Epithelial cell of proximal tubule (primary cell): ENCODE measurements around the gene INS. TPM values are rescaled to one million over a fixed set of nuclear protein-coding genes. Genes with fewer than 3 reads are reported as not detected.

Experiments
- DNase-seq: peaks from one replicate; pipeline ENCODE4 v3.0.0-alpha.2; 2011; ENCODE audit warnings: low read depth
- H3K4me3 ChIP-seq: 2 replicates; pipeline ENCODE4 v1.5.1; 2011; ENCODE audit warnings: low read depth, mild to moderate bottlenecking, low read length
- total RNA-seq: library from RNA; depleted of rRNA; stranded (reverse); fragments of >200 nt; gene quantifications from 2 replicates; pipeline ENCODE4 v1.2.3, GENCODE V29; 2015
- TF ChIP-seq, protein P1 (sequence below): conservative IDR thresholded peaks from 2 replicates; pipeline ENCODE4 v1.5.1; 2012; ENCODE audit warnings: low read depth, mild to moderate bottlenecking, low read length

INS gene
- total RNA-seq, 1 donor from 2014 or later = not detected

DNA sequence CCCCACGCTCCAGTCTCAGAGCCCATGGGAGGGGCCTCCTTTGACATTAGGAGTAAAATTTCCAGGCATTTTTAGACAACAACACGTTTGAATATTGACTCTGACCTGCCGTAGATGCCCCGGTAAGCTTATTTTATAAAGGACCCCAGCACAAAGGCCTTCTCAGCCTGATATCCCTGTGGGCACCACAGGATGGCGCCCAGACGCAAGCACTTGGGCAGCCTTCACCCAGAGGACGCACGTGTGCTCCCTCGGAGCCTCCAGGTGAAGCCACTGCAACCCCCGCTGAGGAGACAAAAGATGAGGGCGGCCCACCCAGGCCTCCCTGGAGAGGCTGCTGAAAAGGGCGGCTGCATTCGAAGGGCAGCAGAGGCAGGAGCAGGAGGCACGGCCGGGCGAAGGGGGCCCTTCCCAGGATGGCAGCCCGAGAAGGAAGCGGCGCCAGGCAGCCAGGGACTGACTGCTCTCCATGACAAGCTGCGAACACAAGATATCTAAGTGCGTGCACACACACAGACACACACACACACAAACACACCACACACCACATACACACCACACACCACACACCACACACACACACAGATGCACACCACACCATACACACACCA lies 25.8 kb upstream of the INS start:
- no peak overlapping the region for H3K4me3 ChIP-seq
- TF ChIP-seq, protein P1, sequence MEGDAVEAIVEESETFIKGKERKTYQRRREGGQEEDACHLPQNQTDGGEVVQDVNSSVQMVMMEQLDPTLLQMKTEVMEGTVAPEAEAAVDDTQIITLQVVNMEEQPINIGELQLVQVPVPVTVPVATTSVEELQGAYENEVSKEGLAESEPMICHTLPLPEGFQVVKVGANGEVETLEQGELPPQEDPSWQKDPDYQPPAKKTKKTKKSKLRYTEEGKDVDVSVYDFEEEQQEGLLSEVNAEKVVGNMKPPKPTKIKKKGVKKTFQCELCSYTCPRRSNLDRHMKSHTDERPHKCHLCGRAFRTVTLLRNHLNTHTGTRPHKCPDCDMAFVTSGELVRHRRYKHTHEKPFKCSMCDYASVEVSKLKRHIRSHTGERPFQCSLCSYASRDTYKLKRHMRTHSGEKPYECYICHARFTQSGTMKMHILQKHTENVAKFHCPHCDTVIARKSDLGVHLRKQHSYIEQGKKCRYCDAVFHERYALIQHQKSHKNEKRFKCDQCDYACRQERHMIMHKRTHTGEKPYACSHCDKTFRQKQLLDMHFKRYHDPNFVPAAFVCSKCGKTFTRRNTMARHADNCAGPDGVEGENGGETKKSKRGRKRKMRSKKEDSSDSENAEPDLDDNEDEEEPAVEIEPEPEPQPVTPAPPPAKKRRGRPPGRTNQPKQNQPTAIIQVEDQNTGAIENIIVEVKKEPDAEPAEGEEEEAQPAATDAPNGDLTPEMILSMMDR = peak; percentile 51
- DNase-seq = no peak

DNA sequence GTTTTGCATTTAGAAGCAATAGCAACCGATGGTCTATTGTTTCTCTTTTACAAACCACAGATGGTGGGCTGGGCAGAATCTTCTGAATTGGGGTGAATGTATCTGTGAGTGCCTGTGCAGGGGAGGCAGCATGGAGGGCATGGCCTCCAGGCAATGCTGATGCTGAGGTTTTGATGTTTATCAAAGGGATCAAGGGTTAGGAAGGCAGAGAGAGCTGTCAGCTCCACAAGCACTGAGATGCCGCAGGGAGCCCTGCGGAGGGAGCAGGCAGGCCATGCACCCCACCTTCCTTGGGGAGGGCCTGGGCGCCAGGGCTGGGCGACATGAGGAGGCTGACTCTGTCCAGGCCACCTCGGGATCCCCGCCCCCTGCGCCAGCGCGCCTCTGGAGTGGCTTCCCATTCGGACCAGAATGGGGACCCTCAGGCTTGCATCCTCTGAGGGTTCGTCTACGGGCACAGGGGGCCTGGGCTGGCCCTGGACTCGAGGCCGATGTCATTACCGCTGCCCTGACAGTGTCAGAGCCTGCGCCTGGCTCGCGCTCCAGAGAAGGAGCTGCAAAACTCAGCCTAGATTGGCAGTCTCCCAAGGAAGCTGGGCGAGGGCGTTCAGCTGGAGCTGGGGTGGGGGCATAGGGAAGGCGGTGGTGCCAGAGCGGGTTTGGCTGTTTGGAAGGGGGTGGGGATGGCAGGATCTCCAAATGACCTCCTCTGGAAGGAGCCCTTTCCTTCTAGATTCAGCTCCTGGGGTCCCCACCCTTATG lies 24.5 kb upstream of the INS start:
- no peak for DNase-seq
- H3K4me3 ChIP-seq = no peak overlapping the region
- TF ChIP-seq, protein P1 = no peak

DNA sequence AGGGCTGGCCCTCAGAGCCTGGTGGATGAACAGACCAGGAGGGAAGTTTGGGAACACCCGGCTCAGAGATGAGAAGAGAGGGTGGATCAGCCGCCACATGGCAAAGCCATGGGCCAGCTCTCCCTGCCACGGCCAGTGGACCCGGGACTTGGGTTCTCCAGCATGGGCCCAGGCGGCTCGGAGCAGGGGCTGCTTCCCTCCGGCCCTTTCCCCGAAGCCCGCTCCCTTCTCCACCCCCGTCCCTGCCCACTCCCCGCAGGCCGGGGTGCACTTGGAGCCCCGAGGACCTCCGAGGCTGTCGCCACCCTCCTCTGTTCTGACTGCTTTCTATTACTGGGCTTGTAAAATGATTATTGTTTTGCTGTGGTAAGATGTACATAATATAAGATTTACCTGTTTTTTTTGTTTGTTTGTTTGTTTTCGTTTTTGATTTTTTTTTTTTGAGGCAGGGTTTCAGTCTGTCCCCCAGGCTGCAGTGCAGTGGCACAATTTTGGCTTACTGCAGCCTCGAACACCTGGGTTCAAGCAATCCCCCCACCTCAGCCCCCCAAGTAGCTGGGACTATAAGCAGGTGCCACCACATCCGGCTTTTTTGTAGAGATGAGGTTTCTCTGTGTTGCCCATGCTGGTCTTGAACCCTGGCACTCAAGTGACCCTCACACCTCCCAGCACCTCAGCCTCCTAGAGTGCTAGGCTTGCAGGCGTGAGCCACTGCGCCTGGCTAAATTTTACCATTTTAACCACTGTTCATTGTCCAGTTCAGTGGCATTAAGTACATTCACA lies 21.9 kb upstream of the INS start:
- TF ChIP-seq, protein P1 = no peak
- DNase-seq = no peak
- H3K4me3 ChIP-seq = no peak overlapping the region

DNA sequence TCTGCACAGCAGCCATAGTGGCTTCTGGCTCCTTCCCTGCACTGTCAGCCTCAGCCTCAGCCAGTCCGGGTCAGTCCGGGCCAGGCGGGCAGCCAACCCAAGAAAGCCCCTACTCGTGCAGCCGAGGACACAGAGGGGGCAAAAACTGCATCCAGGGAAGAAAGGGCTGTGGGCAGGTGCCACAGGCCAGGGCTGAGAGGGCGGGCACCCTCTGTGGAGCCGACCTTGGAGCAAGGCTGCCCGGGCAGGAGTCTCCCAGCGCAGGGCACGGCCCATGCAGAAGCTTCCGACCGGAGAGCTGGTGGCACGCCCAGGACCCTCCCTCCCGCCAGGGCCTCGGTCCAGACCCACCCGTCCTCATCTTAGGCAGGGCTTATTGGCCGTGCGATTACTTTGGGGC lies 21.1 kb upstream of the INS start:
- TF ChIP-seq, protein P1 = no peak
- H3K4me3 ChIP-seq = no peak overlapping the region
- DNase-seq = no peak

DNA sequence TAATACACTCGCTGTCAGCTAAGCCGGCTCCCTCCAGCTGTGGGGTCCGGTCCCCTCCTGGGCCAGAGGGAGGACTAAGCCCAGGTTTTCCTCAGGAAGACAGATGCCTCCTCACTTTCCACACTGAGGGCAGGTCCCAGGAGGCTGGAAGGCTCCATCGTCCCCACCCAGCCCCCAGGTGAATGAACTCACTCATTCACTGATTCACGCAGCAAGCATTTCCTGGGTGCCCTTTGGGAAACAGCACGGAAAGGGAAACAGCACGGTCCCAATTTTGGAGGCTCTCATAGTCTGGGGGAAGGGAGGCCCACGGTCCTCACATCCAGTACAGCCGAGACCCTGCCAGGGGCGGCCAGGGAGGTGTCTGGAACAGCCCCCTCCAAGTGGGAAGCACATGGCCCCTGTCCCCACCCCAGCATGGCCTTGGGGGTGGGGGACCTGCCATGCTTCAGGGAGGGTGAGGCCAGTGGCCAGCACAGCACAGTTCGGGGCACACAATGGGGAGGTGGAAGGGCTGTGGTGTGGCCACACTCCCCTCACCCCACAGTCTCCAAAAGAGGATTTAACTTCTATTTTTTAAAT lies 19.9 kb upstream of the INS start:
- H3K4me3 ChIP-seq = no peak overlapping the region
- TF ChIP-seq, protein P1 = no peak
- no peak for DNase-seq

DNA sequence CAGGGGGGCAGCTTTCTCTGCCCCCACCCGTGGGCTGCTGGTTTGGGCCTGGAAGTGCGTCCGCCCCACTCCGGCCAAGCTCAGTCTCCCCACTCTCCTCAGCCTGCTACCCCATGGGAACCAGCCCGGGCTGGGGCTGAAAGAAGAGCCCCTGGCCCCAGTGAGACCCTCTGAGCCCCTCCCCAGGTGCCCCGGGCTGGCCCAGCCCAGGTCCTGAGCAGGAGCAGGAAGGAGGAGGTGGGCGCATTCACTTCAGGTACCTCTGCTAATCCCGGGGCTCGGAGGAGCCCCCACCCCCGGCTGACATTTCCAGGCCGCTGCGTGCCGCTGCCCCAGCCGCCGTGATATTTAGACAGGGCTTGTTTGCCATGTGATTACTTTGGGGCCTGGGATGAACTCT lies 19.3 kb upstream of the INS start:
- DNase-seq = no peak
- TF ChIP-seq, protein P1 = no peak
- no peak overlapping the region for H3K4me3 ChIP-seq
